GM21825 (cell line): Measurements from ENCODE around the gene IL3.
"Not testable (repeated sequence)": the region's sequence is repeated elsewhere in the genome, so short reads cannot be mapped to it uniquely, and the experiment has no call there.

ENCODE experiments used
- ATAC-seq: cut with Tn5 transposase; IDR thresholded peaks from one replicate; pipeline ENCODE4 v1.9.1; 2021; ENCODE audit warnings: mild to moderate bottlenecking, moderate library complexity; ENCODE audit not compliant: unreplicated experiment

The IL3 gene

GRCh38 chr5:132093271-132093670 is 32.8 kb downstream of the IL3 start:
- no peak for ATAC-seq

DNA sequence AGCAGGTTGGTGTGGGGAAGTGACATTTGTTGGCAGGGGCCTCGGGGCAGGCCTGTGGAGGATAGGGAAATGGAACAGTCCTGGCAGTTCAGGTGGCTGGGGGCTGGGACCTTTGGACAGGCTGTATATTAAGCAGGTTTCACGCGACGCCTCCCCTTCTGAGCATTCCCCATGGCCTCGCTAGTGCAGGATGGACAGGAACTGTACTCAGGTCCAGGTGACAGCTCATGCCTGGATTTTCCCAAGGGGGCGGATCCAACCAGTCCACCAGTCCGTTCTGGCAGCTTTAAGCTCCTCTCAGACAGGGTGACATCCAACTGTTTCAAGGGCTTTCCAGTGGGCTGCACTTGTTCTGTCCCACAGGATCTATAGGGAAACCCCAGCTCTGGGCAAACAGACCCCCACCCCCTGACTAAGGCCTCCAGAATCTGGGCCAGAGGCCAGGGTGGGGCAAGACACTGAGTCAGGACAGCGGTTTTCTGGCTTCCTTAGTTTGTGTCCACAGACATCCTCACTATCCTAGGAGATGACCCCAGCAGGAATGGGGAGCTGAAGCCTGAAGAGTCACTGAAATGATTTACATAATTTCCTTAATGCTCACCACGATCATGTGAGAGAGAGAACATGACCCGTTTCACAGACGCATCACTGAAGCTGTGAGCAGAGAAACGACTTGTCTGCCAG is 34.1 kb downstream of the IL3 start:
- no peak for ATAC-seq

GRCh38 chr5:132095077-132095410 is 34.6 kb downstream of the IL3 start:
- ATAC-seq, result no peak

DNA sequence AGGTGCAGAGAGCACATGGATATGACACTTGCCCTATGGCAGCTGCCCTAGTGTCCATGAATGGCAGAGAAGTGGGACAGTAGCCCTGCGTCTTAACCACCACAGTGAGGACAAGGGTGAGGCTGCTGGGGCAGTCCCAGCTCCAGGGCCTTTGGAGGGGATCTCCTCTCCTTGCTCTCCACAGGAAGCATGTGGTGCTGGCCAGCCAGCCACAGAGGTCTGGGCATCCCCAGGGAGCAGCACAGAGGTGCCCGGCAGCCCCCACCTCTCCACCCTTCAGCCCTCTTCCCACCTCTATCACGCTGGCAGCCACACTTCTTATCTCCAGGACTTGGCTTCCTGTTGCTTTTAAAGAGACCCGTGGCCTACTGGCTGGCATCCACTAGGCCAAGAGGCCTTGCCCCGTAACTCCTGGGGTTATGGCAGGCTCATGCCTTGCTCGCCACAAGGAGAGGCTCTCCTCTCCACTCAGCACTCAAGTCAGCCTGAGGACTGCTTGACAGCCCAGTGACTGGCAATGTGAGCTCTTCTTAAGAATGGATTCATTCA is 35.0 kb downstream of the IL3 start:
- no peak for ATAC-seq

- no peak for ATAC-seq
Measured at GRCh38 chr5:132096904-132097303, 36.4 kb downstream of the IL3 start.

DNA sequence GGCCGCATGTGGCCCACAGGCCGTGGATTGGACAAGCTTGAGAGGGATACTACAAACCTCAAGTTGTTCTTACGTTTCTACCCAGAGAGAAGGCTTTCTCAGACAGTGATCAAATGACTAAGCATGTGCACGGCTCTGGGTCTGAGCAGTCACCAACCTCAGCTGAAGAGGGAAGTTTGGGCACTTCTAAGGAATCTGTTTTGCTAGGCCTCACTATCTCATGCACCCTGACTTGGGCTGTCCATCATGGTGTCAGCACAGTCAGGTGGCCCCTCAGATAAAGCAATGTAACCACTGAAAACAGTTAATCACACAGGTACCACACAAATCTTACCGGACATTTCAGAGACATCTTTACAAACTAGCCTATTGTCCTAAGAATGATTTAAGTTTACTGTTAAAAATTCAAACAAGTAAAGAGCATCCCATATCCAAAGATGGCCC is 37.7 kb downstream of the IL3 start:
- ATAC-seq, result peak; percentile 25

DNA sequence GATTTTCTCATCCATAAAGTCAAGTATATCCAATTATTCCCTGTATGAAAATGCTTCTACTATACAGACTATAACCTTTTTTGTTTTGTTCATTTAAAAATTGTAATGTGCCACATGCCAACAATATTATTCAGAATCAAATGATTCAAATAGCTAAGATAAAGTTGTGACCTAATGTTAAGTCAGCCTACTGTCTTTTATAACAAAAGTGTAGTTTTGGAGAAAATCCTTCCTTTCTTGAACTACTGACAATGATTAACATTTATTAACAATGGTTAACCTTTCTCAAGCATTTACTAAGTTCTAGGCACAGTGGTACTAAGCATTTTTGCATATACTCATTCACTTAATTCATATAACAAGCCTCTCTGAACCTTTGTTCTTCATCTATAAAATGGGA is 38.2 kb downstream of the IL3 start:
- ATAC-seq, result no peak

GRCh38 chr5:132099076-132099748 is 38.8 kb downstream of the IL3 start:
- ATAC-seq, result peak; percentile 43

GRCh38 chr5:132099905-132100304 is 39.5 kb downstream of the IL3 start:
- no peak for ATAC-seq

GRCh38 chr5:132100672-132101261 is 40.3 kb downstream of the IL3 start:
- ATAC-seq, result peak; percentile 31

DNA sequence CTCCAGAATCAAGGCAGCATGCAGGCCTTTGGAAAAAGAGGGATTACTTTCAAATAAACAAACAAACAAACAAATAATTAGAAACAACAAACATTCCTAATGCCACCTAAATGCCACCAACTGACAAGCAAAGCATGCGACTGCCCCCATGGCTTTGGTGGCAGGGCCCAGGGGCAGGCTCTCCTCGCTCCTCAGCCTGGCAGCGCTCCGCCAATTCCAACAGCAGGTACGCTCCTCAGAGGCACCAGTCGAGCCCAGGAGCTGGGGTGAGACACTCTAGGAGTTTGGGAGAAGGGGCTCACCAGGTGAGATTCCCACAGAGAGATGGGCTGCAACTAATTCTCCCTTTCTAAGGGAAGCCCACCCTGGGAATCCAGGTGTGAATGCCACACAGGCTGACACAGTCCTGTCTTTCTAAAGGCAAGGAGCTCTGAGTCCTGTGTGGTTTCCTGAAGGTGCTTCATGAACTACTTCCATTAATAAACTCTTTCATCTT is 41.0 kb downstream of the IL3 start:
- no peak for ATAC-seq

GRCh38 chr5:132102101-132102701 is 41.7 kb downstream of the IL3 start:
- ATAC-seq, result no peak

GRCh38 chr5:132102944-132103331 is 42.5 kb downstream of the IL3 start:
- no peak for ATAC-seq

- ATAC-seq, result peak; percentile 73
Measured at GRCh38 chr5:132103332-132103951, 43.0 kb downstream of the IL3 start.

DNA sequence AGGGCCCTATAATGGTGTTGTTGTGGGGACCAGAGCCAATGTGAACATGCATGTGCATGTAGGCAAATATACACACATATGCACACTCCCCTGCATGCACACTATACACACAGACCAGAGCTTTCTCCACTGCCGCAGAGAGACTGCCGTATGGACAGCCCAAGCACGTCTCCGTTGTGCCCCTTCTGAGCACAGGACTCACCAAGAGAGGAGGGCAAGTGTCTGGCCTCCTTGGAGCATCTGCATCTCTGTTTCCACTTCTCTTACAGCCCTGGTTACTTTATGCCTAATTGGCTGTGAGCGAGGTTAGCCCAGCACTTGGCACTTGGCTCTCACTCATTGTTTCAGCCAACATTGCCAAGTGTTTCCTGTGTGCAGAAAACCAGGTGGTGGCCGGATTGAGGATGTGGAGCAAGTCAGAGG is 43.5 kb downstream of the IL3 start:
- ATAC-seq, result peak; percentile 22

- no peak for ATAC-seq
Measured at GRCh38 chr5:132104556-132104955, 44.1 kb downstream of the IL3 start.

DNA sequence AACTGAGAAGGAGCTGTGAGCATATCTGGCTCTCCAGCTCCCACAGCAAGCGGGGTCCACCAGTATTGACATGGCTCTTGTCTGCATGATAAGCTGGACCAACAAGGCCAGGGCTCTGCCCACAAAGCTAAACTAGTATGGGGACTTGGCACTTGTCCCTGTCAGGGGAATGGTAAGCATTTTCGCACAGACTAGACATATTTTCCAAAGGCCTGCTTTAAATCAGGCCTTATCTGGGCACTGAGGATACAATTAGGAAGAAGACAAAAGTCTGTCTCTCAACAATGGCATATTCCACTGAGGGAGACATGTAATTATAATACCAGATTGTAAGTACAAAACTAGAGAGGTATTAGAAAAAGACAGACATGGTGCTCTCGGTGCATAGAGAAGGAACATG is 45.2 kb downstream of the IL3 start:
- no peak for ATAC-seq

DNA sequence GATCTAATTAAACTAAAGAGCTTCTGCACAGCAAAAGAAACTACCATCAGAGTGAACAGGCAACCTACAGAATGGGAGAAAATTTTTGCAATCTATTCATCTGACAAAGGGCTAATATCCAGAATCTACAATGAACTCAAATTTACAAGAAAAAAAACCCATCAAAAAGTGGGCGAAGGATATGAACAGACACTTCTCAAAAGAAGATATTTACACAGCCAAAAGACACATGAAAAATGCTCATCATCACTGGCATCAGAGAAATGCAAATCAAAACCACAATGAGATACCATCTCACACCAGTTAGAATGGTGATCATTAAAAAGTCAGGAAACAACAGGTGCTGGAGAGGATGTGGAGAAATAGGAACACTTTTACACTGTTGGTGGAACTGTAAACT is 48.0 kb downstream of the IL3 start:
- not testable (repeated sequence) for ATAC-seq

- not testable (repeated sequence) for ATAC-seq
Measured at GRCh38 chr5:132108957-132109356, 48.5 kb downstream of the IL3 start.

DNA sequence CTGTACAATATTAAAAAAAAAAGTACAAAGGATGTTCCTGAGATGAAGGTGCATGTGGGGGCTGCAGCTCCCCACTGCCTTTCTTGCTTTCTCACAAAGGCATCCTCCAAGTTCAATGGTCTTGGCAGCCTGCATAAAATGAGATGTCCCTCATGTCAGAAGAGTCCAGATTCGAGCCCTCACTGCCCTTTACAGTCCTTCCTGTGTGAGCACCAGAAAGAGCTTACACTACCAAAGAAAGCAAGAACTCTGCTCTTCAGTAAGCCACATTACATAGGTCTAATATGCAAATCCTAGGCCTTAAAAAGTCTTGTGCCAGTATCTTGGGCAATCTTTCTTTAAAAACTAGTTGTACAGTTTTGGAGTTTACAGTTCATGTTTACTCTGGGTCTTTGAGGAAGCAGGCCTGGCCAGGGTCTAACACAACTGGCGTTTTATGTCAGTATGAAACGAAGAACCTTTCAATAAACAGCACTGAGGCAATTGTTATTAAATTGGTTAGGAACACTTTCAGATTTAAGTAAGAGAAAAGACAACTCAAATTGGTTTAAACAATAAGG is 49.1 kb downstream of the IL3 start:
- ATAC-seq, result no peak

- no peak for ATAC-seq
Measured at GRCh38 chr5:132110195-132110594, 49.7 kb downstream of the IL3 start.
